Ramos (cell line): ENCODE data around the gene TBC1D20.
"Not testable (repeated sequence)": the region's sequence is repeated elsewhere in the genome, so short reads cannot be mapped to it uniquely, and the experiment has no call there.

Source experiments
- in situ Hi-C: fragments of 300-500 bp; cut with MboI; formaldehyde crosslinking; loops from one replicate; pipeline ENCODE4 v1.14.3; 2022; ENCODE audit warnings: low sequenced_read_pairs; ENCODE audit not compliant: unreplicated experiment

The TBC1D20 gene

DNA sequence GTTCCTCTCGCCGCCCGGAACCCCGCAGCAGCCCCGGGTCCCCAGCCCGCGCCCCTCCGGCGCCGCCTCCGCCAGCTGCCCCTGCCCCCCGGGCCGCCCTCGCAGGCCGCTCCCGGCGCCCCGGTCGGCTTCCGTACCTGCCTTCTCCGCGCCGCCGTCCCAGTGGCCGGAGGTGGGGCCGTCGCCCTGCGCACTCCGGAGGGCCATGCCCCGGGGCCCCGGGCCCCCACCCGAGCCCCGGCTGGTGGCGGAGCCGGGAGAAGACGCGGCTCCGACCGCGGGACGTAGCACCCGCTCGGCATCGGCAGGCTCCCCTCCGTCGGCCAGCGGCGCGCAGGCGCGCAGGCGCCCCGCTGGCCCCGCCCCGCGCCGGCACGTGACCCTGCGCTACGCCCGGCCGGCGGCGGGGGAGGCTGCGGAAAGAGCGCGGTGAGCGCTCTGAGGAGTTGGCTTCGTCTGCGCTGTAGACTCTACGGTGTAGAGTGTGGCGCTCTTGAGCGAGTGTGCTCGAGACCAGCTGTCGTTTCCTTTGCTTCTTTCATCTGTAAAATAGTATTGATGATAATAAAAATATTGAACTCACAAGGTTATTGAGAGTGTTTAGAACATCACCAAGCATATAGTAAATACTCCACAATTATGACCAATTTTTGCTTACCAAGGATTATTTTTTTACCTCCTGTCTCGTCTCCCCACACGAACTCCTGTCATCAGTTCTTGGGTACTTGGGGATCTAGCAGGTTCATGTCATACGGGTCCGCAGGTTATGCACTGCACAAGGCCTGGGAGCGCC is at the start of gene TBC1D20:
TSS of gene TBC1D20 (minus strand) at position 335 of the 793 bp plus-strand sequence. CDS start at position 207, 128 bp downstream.
- in situ Hi-C loops: no loop called here

GRCh38 chr20:510328-511057 is 48.2 kb upstream of the TBC1D20 start:
- in situ Hi-C loops: not testable (repeated sequence)

- in situ Hi-C loops: not testable (repeated sequence)
Observed at GRCh38 chr20:508364-508787, 46.0 kb upstream of the TBC1D20 start.

- in situ Hi-C loops: no loop called here
Observed at GRCh38 chr20:507761-508332, 45.5 kb upstream of the TBC1D20 start.

- in situ Hi-C loops: no loop called here
Observed at GRCh38 chr20:507006-507758, 44.8 kb upstream of the TBC1D20 start.

- in situ Hi-C loops: no loop called here
Observed at GRCh38 chr20:504632-505075, 42.3 kb upstream of the TBC1D20 start.

GRCh38 chr20:503048-503737 is 40.9 kb upstream of the TBC1D20 start:
- in situ Hi-C loops: no loop called here

DNA sequence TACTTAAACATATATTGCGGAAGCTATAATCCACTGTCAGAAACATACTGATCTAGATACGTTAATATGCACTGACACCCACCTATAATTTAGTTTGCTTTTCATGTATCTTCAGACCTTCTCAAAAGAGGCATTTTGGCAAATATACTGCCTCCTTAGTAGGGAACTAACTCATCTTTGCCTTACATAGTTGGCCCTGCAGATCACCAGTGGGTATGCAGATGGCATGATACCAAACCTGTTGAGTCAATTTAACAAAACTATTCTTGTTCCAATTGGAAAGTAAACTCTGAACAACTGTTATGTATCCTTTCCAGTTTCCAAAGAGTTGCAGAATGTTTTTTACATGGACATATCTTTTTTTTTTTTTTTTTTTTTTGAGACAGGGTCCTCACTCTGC is 35.6 kb upstream of the TBC1D20 start:
- in situ Hi-C loops: no loop called here

DNA sequence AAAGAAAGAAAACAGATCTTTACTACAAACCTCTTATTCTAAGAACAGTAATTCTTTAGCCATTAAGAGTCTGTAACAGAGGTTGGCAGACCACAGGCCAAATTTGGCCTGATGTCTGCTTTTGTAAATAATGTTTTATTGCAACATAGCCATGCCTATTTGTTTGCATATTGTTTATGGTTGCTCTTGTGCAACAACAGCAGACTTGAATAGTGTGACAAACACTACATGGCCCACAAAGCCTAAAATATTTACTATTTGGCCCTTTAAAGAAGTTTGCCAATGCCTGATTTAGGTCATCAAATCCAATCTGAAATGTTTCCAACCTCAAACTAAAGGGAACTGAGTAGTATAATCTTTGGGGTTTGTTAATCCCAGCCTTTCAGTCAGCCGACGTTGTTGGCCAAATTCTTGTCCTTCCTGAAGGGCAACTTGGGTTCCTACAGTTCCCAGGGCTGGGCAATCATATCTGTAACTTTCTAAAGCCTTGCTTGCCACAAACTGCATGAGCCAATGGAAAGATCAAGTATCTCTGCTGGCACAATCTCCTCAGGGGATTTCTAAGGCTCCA is 33.9 kb upstream of the TBC1D20 start:
- in situ Hi-C loops: no loop called here

- in situ Hi-C loops: no loop called here
Observed at GRCh38 chr20:492159-492558, 29.8 kb upstream of the TBC1D20 start.

GRCh38 chr20:487655-488054 is 25.3 kb upstream of the TBC1D20 start:
- in situ Hi-C loops: no loop called here

DNA sequence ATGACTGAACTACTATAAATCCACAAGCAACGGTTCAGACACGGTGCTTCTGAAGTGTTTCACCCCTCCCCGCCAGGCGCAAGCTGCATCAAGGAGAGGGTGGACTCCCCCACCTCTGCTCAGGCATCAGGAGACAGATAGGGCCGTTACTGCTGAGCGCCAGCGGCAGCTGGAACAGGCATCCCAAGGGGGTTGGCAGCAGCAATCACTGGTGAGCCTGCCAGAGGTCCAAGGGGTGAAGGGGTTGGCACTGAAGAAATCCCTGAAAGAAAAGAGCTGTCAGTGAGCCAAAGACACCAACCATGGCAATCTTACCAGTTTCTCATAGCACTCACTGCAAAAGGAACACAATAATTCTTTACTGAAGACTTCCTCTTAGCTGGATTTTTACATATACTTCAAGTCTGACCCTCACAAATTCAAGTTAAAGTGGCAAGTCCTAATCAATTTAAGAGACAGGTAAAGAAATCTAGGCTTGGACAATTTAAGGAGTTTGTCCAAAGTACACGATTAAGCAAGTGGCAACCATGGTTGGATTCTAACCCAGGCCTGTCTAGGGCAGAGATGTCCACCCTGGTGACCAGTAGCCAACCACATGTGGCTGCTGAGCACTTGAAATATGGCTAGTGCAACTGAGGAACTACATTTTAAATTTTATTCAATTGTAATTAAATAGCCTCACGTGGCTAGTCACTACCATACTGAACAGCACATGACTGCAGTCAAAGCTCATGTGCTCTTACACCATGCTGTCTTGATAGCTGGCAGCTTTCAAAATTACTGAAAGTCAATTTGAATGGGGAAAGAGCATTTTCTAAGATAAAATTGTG is 21.7 kb upstream of the TBC1D20 start:
- in situ Hi-C loops: no loop called here

- in situ Hi-C loops: no loop called here
Observed at GRCh38 chr20:481167-481566, 18.8 kb upstream of the TBC1D20 start.

DNA sequence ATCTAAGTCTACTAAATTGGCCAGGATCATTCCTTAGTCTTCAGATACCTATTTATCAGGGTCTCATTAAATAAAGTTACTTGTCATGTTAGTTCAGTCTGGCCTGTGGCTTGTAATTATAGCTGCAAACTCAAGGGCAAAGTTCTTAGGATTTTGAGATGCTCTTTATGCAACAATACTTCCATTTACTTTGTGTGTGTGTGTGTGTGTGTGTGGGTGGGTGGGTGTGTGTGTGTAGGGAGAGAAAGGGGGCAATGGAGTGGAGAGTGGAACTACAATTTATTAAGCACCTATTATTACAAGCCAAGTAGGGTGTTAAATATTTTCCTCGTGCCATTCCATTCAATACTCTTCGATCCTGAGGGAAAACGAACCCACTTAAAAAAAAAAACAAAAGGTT is 17.7 kb upstream of the TBC1D20 start:
- in situ Hi-C loops: no loop called here

DNA sequence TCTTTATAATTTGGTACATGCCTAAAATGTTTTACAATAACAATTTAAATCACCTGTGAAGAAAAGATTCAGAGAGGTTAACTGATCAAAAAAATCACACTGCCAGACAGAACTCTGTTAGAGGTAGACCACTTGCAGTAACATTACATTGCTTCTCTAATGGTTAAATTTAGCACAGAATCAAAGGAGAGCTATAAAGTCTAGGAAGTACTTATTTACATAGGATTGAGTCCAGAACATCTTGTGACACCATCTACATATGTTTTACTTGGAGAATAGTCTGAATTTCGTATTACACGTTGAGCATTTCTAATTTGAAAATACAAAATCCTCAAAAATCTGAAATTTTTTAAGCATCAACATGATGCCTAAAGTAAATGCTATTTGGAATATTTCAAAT is 17.2 kb upstream of the TBC1D20 start:
- in situ Hi-C loops: loop anchor here (5.0 kb wide), 1 partner anchor 127 kb away; no protein-coding TSS in a partner anchor

GRCh38 chr20:478949-479429 is 16.7 kb upstream of the TBC1D20 start:
- in situ Hi-C loops: loop anchor here (5.0 kb wide), 1 partner anchor 127 kb away; no protein-coding TSS in a partner anchor

- in situ Hi-C loops: loop anchor here (5.0 kb wide), 1 partner anchor 126 kb away; no protein-coding TSS in a partner anchor
Observed at GRCh38 chr20:478010-478948, 15.9 kb upstream of the TBC1D20 start.
